Peyer's patch (tissue), 4 donors: ENCODE data around the gene MYH7. TPM values are rescaled to one million over a fixed set of nuclear protein-coding genes. Genes with fewer than 3 reads are reported as not detected.

Experiments used
- DNase-seq, 3 donors: peaks; one replicate each; pipeline ENCODE4 v3.0.0-alpha.2; 2017 to 2019
- H3K27ac ChIP-seq, 4 donors: fragments of 200-600 bp; sonication (generic); one replicate each; pipeline ENCODE4 v1.5.1; 2016 to 2019
- H3K27me3 ChIP-seq, 2 donors: fragments of 200-600 bp; sonication (generic); one replicate each; pipeline ENCODE4 v1.5.1; 2019
- H3K36me3 ChIP-seq, 3 donors: fragments of 200-600 bp; sonication (generic); one replicate each; pipeline ENCODE4 v1.5.1; 2016 to 2019
- H3K4me1 ChIP-seq, 4 donors: fragments of 200-600 bp; sonication (generic); one replicate each; pipeline ENCODE4 v1.5.1; 2016 to 2019
- H3K4me3 ChIP-seq, 4 donors: fragments of 200-600 bp; sonication (generic); 1 replicate in 3 of 4; 2 replicates in 1 of 4; pipeline ENCODE4 v1.5.1; 2016 to 2019; ENCODE audit warnings: mild to moderate bottlenecking in 1 of 4
- H3K9me3 ChIP-seq, 4 donors: fragments of 200-600 bp; sonication (generic); one replicate each; pipeline ENCODE4 v1.5.1; 2016 to 2019; ENCODE audit warnings: mild to moderate bottlenecking in 1 of 4
- POLR2A ChIP-seq, 2 donors: fragments of 450-650 bp; IDR thresholded peaks; one replicate each; pipeline ENCODE4 v1.5.1; 2017; ENCODE audit warnings: antibody characterized with exemption in 2 of 2, mild to moderate bottlenecking in 2 of 2, moderate library complexity in 2 of 2
- total RNA-seq, 4 donors: library from RNA; depleted of rRNA; stranded (reverse); fragments of >200 nt; gene quantifications; one replicate each; pipeline ENCODE4 v1.1.0, GENCODE V29; 2016
- TF ChIP-seq, protein P1 (sequence below), 6 experiments: fragments of 450-650 bp in 4 of 6; fragments of 200-600 bp in 2 of 6; sonication (generic) in 1 of 6; IDR thresholded peaks; one replicate each; pipeline ENCODE4 v1.5.1; 2017 to 2019; ENCODE audit warnings: antibody characterized with exemption in 6 of 6, mild to moderate bottlenecking in 3 of 6, moderate library complexity in 1 of 6

MYH7 gene
- total RNA-seq, 4 donors from 2014 or later, result 0.18 to 0.40 (median 0.19) TPM; not detected in 1

DNA sequence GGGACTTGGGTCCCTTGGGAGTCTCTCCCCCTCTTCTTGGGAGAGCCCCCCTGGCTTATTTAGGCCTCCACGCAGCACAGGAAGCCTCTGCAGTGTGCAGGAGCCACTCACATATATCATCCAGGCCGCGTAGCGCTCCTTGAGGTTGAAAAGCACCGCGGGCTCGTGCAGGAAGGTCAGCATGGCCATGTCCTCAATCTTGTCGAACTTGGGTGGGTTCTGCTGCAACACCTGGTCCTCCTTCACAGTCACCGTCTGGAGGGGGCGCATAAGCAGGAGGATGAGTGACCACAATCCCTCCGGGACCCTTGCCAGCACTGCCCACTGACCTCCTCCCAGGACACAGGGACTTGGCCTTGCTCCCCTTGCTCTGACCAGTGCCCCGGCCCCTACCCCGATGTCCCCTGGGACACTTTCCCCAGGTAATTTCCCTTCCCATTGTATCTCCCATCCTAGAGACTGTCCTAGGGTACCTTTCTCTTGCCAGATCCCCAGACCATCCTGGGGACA is 29.9 kb downstream of the MYH7 start:
- H3K36me3 ChIP-seq, result no peaks in the 10 kb centered on the region
- no peaks in the 10 kb centered on the region for H3K4me1 ChIP-seq
- TF ChIP-seq, protein P1, sequence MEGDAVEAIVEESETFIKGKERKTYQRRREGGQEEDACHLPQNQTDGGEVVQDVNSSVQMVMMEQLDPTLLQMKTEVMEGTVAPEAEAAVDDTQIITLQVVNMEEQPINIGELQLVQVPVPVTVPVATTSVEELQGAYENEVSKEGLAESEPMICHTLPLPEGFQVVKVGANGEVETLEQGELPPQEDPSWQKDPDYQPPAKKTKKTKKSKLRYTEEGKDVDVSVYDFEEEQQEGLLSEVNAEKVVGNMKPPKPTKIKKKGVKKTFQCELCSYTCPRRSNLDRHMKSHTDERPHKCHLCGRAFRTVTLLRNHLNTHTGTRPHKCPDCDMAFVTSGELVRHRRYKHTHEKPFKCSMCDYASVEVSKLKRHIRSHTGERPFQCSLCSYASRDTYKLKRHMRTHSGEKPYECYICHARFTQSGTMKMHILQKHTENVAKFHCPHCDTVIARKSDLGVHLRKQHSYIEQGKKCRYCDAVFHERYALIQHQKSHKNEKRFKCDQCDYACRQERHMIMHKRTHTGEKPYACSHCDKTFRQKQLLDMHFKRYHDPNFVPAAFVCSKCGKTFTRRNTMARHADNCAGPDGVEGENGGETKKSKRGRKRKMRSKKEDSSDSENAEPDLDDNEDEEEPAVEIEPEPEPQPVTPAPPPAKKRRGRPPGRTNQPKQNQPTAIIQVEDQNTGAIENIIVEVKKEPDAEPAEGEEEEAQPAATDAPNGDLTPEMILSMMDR (IDR thresholded peaks at IDR 0.05), result no peak
- TF ChIP-seq POLR2A (IDR thresholded peaks at IDR 0.05), result no peak
- H3K4me3 ChIP-seq, result no peak overlapping the region
- no peak for DNase-seq
- H3K27ac ChIP-seq, result no peak overlapping the region
- H3K27me3 ChIP-seq, result no peaks in the 10 kb centered on the region
- no peaks in the 10 kb centered on the region for H3K9me3 ChIP-seq

- TF ChIP-seq, protein P1 (IDR thresholded peaks at IDR 0.05), result no peak
- TF ChIP-seq POLR2A (IDR thresholded peaks at IDR 0.05), result no peak
- no peaks in the 10 kb centered on the region for H3K9me3 ChIP-seq
- no peaks in the 10 kb centered on the region for H3K27me3 ChIP-seq
- no peaks in the 10 kb centered on the region for H3K4me1 ChIP-seq
- DNase-seq, result no peak
- H3K36me3 ChIP-seq, result no peaks in the 10 kb centered on the region
- H3K4me3 ChIP-seq, result no peak overlapping the region
- no peak overlapping the region for H3K27ac ChIP-seq
These were observed 30.4 kb downstream of the MYH7 start for GRCh38 chr14:23405096-23405495.

DNA sequence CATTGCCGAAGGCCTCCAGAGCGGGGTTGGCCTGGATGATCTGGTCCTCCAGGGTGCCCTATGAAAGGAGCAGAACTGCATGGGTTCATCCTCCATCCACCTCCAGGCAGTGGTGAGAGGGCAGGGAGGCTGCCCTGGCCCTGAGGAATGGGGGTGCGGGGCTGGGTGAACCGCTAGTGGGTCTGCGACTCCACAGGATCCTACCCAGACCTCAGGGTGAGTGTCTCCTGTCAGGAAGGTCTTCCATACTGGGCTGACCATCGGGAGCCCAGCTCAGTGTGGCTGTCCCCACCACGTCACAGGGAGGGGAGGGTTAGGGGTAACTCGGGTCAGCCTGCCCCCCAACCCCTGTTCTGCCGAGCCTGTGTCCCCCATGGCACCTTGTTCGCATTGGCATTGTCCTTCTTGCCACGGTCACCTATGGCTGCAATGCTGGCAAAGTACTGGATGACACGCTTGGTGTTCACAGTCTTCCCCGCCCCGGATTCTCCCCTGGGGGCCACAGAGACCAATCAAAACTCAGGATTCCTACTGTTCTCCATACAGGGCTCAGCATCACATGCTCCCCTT is 31.0 kb downstream of the MYH7 start:
- H3K36me3 ChIP-seq, result no peaks in the 10 kb centered on the region
- no peak overlapping the region for H3K4me3 ChIP-seq
- H3K27ac ChIP-seq, result no peak overlapping the region
- TF ChIP-seq, protein P1 (IDR thresholded peaks at IDR 0.05), result no peak
- no peak for TF ChIP-seq POLR2A (IDR thresholded peaks at IDR 0.05)
- H3K27me3 ChIP-seq, result no peaks in the 10 kb centered on the region
- H3K4me1 ChIP-seq, result no peaks in the 10 kb centered on the region
- no peaks in the 10 kb centered on the region for H3K9me3 ChIP-seq
- no peak for DNase-seq

DNA sequence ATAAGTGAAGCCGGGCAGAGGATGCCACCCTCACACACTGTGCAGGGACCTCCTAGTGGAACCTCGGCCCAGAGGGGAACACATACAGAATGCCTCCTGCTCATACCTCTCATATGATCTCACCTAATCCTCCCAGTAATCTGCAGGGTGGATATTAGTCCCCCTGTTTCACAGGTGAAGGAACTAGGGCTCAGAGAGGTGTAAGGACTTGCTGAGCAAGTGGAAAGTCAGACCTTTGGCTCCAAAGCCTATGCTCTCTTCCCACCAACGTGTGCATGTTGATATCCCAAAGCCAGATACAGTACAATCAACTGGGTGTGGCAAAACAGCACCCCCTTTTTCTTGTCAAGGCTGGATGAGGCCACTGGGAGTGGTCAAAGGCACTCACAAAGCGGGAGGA is 31.6 kb downstream of the MYH7 start:
- DNase-seq, result no peak
- no peak overlapping the region for H3K27ac ChIP-seq
- TF ChIP-seq, protein P1 (IDR thresholded peaks at IDR 0.05), result no peak
- no peak for TF ChIP-seq POLR2A (IDR thresholded peaks at IDR 0.05)

DNA sequence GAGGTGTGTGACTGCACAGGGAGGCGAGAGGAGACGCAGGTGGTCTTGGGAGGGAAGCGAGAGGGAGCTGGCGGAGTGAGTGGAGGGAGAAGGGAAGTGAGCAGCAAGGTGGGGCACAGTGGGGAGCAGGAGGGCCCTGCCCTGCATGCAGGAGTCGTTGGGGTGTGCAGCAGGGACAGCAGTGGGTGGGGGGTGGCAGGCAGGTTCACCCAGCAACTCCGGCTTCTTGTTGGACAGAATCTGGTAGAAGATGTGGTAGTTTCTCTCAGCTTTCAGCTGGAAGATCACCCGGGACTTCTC is 32.4 kb downstream of the MYH7 start:
- no peak for TF ChIP-seq POLR2A (IDR thresholded peaks at IDR 0.05)
- TF ChIP-seq, protein P1 (IDR thresholded peaks at IDR 0.05), result no peak
- Histone ChIP-seq H3K4me3 (no peak overlapping the region), H3K27me3 (no peaks in the 10 kb centered on the region), H3K4me1 (no peaks in the 10 kb centered on the region), H3K9me3 (no peaks in the 10 kb centered on the region), H3K36me3 (no peaks in the 10 kb centered on the region), H3K27ac (no peak overlapping the region)
- DNase-seq, result no peak

More for the DNA sequence above, 31.6 kb downstream of the MYH7 start:
- Histone ChIP-seq H3K4me3 (no peak overlapping the region), H3K4me1 (no peaks in the 10 kb centered on the region), H3K36me3 (no peaks in the 10 kb centered on the region), H3K9me3 (no peaks in the 10 kb centered on the region), H3K27me3 (no peaks in the 10 kb centered on the region)
